Left renal pelvis (tissue), 4 donors: ENCODE measurements around the gene HAT1. TPM values are rescaled to one million over a fixed set of nuclear protein-coding genes. Genes with fewer than 3 reads are reported as not detected.

Experiments used
- DNase-seq, 4 donors: peaks; one replicate each; pipeline ENCODE4 v3.0.0-alpha.2; 2013; ENCODE audit warnings: low read depth in 4 of 4, low spot score in 3 of 4
- polyA plus RNA-seq, 4 donors: library from polyadenylated mRNA; unstranded; fragments of 120-200 nt; gene quantifications; one replicate each; pipeline ENCODE4 v1.2.1, GENCODE V29; 2013; ENCODE audit not compliant: insufficient read length in 4 of 4

Gene HAT1
- polyA plus RNA-seq, 4 donors, result 52.5 to 81.9 (median 66.6) TPM

DNA sequence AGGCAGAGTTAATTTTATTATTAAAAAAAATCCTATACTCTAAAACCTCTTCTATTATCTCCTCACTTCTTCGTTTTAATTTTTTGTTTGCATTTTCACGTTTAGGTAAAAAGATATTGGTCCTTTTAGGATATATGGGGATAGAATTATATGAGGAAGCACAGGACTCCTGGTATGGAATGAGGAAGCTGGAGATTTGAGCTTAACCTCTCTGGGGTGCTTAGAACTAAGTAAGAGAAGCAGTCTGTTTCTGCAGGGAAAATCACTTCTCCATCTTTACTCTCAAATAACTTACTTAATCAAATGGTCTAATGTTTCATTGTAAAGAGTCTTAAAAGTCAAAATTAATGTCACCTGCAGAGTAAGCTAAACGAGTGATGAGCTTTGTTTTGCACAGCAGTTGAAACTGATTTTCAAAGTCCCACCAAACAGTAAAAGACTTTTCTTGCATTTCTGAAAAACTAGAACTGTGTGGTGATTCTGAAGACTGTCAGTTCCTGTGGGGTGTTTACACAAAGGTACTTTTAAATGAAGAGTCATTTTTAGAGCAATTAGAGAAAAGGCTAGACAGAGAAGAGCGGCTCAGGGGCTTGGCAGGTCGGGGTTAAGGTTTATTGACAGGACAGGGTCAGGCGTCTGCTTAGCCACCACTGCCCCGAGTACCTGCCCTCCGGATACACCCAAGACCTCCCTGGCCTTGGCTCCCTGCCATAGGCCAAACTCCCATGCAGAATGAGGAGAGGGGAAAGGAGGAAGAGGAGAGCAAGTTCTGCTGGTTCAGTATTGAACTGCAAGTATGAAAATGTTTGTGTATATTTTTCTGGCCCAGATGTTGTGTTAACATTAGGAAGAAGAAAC is 99.0 kb downstream of the HAT1 start:
- no peak for DNase-seq

DNA sequence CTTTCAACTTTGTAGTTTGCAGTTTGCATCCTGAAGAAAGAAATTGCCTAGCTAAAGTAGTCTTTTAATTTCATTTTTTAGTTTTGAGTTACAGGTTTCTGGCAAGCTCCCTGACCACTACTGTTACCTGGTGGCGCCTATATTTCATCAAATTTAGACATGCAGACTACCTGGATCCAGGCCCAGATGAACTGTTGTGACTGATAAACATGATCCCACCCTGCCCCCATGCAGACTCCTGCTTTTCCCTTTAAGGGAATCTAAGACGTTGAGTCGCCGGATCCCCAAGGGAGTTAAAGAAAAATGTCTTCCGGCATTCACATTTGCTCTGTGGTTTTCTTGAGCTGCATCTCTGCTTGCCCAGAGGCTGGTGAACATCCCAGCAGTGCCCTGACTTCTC is 99.7 kb downstream of the HAT1 start:
- no peak for DNase-seq

DNA sequence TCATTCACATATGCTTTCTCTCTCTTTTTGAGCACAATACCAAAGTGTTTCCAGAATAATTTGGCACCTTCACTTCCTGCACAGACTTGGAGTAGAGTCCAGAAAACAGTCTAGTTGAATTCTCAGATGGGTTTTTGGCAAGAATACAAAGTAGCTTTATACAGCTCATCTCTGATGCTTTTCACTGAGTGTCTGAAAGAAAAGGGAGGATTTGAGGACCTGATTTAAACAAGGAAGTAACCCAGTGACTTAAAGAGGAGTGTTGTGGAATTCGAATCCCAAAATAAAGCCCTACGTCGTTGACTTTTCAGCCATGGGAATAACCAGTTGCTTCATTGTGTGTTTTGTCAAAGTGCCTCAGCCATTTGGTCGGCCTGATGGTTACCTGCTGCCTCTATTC is 109.3 kb downstream of the HAT1 start:
- DNase-seq, result no peak

Other genes starting within 250 kb of the HAT1 start
- 100 to 1,000 TPM; 163 to 204 (median 184) TPM for gene DYNC1I2, start 235.0 kb upstream of the HAT1 start, polyA plus RNA-seq
- gene SLC25A12, start 28.2 kb upstream of the HAT1 start, polyA plus RNA-seq, result 10 to 100 TPM; 22.4 to 28.9 (median 26.6) TPM
- 10 to 100 TPM; 11.5 to 16.9 (median 13.1) TPM for gene METAP1D, start 77.5 kb downstream of the HAT1 start, polyA plus RNA-seq
- gene DLX1, start 163.0 kb downstream of the HAT1 start, polyA plus RNA-seq, result under 1 TPM; 0.10 to 0.62 (median 0.19) TPM
- under 1 TPM in 3 of 4 donors, not detected in 1; 0.09 to 0.15 (median 0.11) TPM for gene DLX2, start 180.4 kb downstream of the HAT1 start, polyA plus RNA-seq